ENCODE data around the gene SLX1A.
"Not testable (repeated sequence)": the region's sequence is repeated elsewhere in the genome, so short reads cannot be mapped to it uniquely, and the experiment has no call there.

The SLX1A gene

DNA sequence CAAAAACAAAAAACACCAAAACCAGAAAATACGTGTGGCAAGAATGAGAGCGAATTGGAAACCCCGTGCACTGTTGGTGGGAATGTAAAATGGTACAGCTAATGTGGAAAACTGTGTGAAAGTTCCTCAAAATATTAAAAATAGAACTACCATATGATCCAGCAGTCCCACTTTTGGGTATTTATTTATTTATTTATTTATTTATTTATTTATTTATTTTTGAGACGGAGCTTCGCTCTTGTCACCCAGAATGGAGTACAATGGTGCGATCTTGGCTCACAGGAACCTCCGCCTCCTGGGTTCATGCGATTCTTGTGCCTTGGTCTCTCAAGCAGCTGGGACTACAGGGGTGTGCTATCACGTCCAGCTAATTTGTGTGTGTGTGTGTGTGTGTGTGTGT is 41.2 kb upstream of the SLX1A start:
- TF ChIP-seq CTCF (conservative IDR thresholded peaks at IDR 0.05; ENCODE audit: control insufficient read depth, insufficient read depth, low read depth, low read length): no peak
- no peak overlapping the region for H3K4me3 ChIP-seq (ENCODE audit: control insufficient read depth, low read depth, low read length)
- DNase-seq (ENCODE audit: low read depth): no peak

GRCh38 chr16:30155188-30155587 is 38.5 kb upstream of the SLX1A start:
- no peak for TF ChIP-seq CTCF (conservative IDR thresholded peaks at IDR 0.05; ENCODE audit: control insufficient read depth, insufficient read depth, low read depth, low read length)
- DNase-seq (ENCODE audit: low read depth): no peak
- no peak overlapping the region for H3K4me3 ChIP-seq (ENCODE audit: control insufficient read depth, low read depth, low read length)

DNA sequence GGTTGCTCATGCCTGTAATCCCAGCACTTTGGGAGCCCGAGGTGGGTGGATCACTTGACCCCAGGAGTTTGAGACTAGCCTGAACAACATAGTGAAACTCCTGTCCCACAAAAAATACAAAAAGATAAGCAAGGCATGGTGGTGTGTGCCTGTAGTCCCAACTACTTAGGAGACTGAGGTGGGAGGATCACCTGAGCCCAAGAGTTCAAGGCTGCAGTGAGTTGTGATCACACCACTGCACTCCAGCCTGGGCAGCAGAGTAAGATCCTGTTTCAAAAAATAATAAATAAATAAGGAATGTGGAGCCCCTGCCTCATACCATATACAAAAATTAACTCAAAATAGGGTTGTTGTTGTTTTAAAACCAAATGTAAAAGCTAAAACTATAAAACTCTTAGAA is 36.5 kb upstream of the SLX1A start:
- no peak for DNase-seq (ENCODE audit: low read depth)
- H3K4me3 ChIP-seq (ENCODE audit: control insufficient read depth, low read depth, low read length): no peak overlapping the region
- TF ChIP-seq CTCF (conservative IDR thresholded peaks at IDR 0.05; ENCODE audit: control insufficient read depth, insufficient read depth, low read depth, low read length): no peak

- no peak for TF ChIP-seq CTCF (conservative IDR thresholded peaks at IDR 0.05; ENCODE audit: control insufficient read depth, insufficient read depth, low read depth, low read length)
- no peak for DNase-seq (ENCODE audit: low read depth)
- H3K4me3 ChIP-seq (ENCODE audit: control insufficient read depth, low read depth, low read length): no peak overlapping the region
These were observed 30.1 kb upstream of the SLX1A start for GRCh38 chr16:30163538-30163937.

GRCh38 chr16:30166202-30166902 is 27.3 kb upstream of the SLX1A start:
- DNase-seq (ENCODE audit: low read depth): no peak
- no peak for TF ChIP-seq CTCF (conservative IDR thresholded peaks at IDR 0.05; ENCODE audit: control insufficient read depth, insufficient read depth, low read depth, low read length)
- H3K4me3 ChIP-seq (ENCODE audit: control insufficient read depth, low read depth, low read length): no peak overlapping the region

- not testable (repeated sequence) for DNase-seq (ENCODE audit: low read depth); H3K4me3 ChIP-seq (ENCODE audit: control insufficient read depth, low read depth, low read length)
These were observed 24.9 kb upstream of the SLX1A start for GRCh38 chr16:30168746-30169145.

- not testable (repeated sequence) for H3K4me3 ChIP-seq (ENCODE audit: control insufficient read depth, low read depth, low read length); DNase-seq (ENCODE audit: low read depth)
These were observed 24.3 kb upstream of the SLX1A start for GRCh38 chr16:30169416-30169815.

- H3K4me3 ChIP-seq (ENCODE audit: control insufficient read depth, low read depth, low read length); DNase-seq (ENCODE audit: low read depth): not testable (repeated sequence)
These were observed 23.5 kb upstream of the SLX1A start for GRCh38 chr16:30170145-30170544.

All from fibroblast of mammary gland (primary cell).